HEK293 (cell line): ENCODE data around the gene PDPK1.

ENCODE experiments used
- CTCF ChIA-PET: fragments of 350-600 bp; formaldehyde crosslinking; extraction: SDS; loops from one replicate; lab custom pipeline; 2021; ENCODE audit warnings: antibody characterized with exemption; lab: Yijun Ruan, JAX
- POLR2A ChIA-PET: fragments of 300-600 bp; formaldehyde crosslinking; extraction: SDS; loops from one replicate; lab custom pipeline; 2020; ENCODE audit warnings: antibody characterized with exemption, inconsistent platforms; lab: Yijun Ruan, JAX
- H3K27ac ChIP-seq: fragments of 200-500 bp; sonication (Bioruptor generic); 2 replicates; pipeline ENCODE4 v1.5.1; 2014; ENCODE audit warnings: low read depth, low read length, control low read depth, inconsistent platforms; ENCODE audit errors: extremely low read depth
- H3K36me3 ChIP-seq, 2 experiments: fragments of 200-500 bp in 1 of 2; sonication (Bioruptor generic) in 1 of 2; 1 replicate in 1 of 2; 2 replicates in 1 of 2; pipeline ENCODE4 v1.5.1; 2014 to 2017; ENCODE audit warnings: inconsistent platforms in 2 of 2, low read length in 2 of 2; ENCODE audit not compliant: control insufficient read depth in 2 of 2, insufficient read depth in 1 of 2
- H3K4me1 ChIP-seq: fragments of 200-500 bp; sonication (Bioruptor generic); 2 replicates; pipeline ENCODE4 v1.5.1; 2014; ENCODE audit warnings: mild to moderate bottlenecking, low read length, inconsistent platforms; ENCODE audit not compliant: control insufficient read depth, insufficient read depth
- H3K4me3 ChIP-seq: 2 replicates; pipeline ENCODE4 v1.5.1; 2011; ENCODE audit warnings: low read depth, mild to moderate bottlenecking, control low read depth, low read length, moderate library complexity
- H3K9me3 ChIP-seq: fragments of 200-500 bp; sonication (Bioruptor generic); 2 replicates; pipeline ENCODE4 v1.5.1; 2014; ENCODE audit warnings: low read depth, low read length, inconsistent platforms; ENCODE audit not compliant: control insufficient read depth, insufficient read depth
- HOXA7 ChIP-seq: sonication (generic); formaldehyde crosslinking; IDR thresholded peaks from 2 replicates; pipeline ENCODE4 v1.8.1; 2022; ENCODE audit warnings: missing genetic modification reagents, borderline replicate concordance
- SALL2 ChIP-seq: fragments of 450-650 bp; formaldehyde crosslinking; IDR thresholded peaks from 2 replicates; pipeline ENCODE4 v1.5.0; 2017; ENCODE audit warnings: missing biosample characterization, mild to moderate bottlenecking, missing genetic modification characterization, borderline replicate concordance
- SCRT2 ChIP-seq: fragments of 450-650 bp; formaldehyde crosslinking; IDR thresholded peaks from 2 replicates; pipeline ENCODE4 v1.5.1; 2016; ENCODE audit warnings: missing biosample characterization, missing genetic modification characterization
- SP7 ChIP-seq: fragments of 450-650 bp; formaldehyde crosslinking; IDR thresholded peaks from 2 replicates; pipeline ENCODE4 v1.5.1; 2016; ENCODE audit warnings: missing biosample characterization, missing genetic modification characterization
- ZBTB20 ChIP-seq: fragments of 450-650 bp; formaldehyde crosslinking; IDR thresholded peaks from 2 replicates; pipeline ENCODE4 v1.5.1; 2016; ENCODE audit warnings: missing biosample characterization, missing genetic modification characterization
- ZNF138 ChIP-seq: fragments of 450-650 bp; formaldehyde crosslinking; IDR thresholded peaks from 2 replicates; pipeline ENCODE4 v1.5.1; 2016; ENCODE audit warnings: missing biosample characterization, missing genetic modification characterization, borderline replicate concordance
- ZNF221 ChIP-seq: fragments of 450-650 bp; formaldehyde crosslinking; IDR thresholded peaks from 2 replicates; pipeline ENCODE4 v1.5.1; 2017; ENCODE audit warnings: missing biosample characterization, missing genetic modification characterization, borderline replicate concordance
- ZNF350 ChIP-seq: fragments of 450-650 bp; formaldehyde crosslinking; IDR thresholded peaks from 2 replicates; pipeline ENCODE4 v1.5.0; 2017; ENCODE audit warnings: missing biosample characterization, mild to moderate bottlenecking, missing genetic modification characterization
- ZNF433 ChIP-seq: fragments of 450-650 bp; formaldehyde crosslinking; IDR thresholded peaks from 2 replicates; pipeline ENCODE4 v1.5.1; 2016; ENCODE audit warnings: missing biosample characterization, missing genetic modification characterization, low read depth
- ZNF529 ChIP-seq: fragments of 450-650 bp; formaldehyde crosslinking; IDR thresholded peaks from 2 replicates; pipeline ENCODE4 v1.5.1; 2017; ENCODE audit warnings: missing genetic modification characterization, missing biosample characterization; ENCODE audit not compliant: insufficient replicate concordance
- ZNF571 ChIP-seq: fragments of 450-650 bp; formaldehyde crosslinking; IDR thresholded peaks from 2 replicates; pipeline ENCODE4 v1.5.0; 2017; ENCODE audit warnings: missing biosample characterization, missing genetic modification characterization
- ZNF600 ChIP-seq: fragments of 450-650 bp; formaldehyde crosslinking; IDR thresholded peaks from 2 replicates; pipeline ENCODE4 v1.5.1; 2016; ENCODE audit warnings: missing biosample characterization, missing genetic modification characterization
- TF ChIP-seq, protein P1 (sequence below): fragments of 450-650 bp; formaldehyde crosslinking; IDR thresholded peaks from 2 replicates; pipeline ENCODE4 v1.5.1; 2017; ENCODE audit warnings: missing biosample characterization, missing genetic modification characterization
- TF ChIP-seq, protein P2 (sequence below): fragments of 450-650 bp; formaldehyde crosslinking; optimal IDR thresholded peaks from 2 replicates; pipeline ENCODE3; 2016; ENCODE audit warnings: missing biosample characterization, mild to moderate bottlenecking, missing genetic modification characterization
- TF ChIP-seq, protein P3 (sequence below): fragments of 450-650 bp; formaldehyde crosslinking; IDR thresholded peaks from 2 replicates; pipeline ENCODE4 v1.5.1; 2016; ENCODE audit warnings: missing biosample characterization, missing genetic modification characterization
- TF ChIP-seq, protein P4 (sequence below): fragments of 450-650 bp; formaldehyde crosslinking; IDR thresholded peaks from 2 replicates; pipeline ENCODE4 v1.5.1; 2016; ENCODE audit warnings: missing biosample characterization, missing genetic modification characterization
- TF ChIP-seq, protein P5 (sequence below): fragments of 450-650 bp; formaldehyde crosslinking; IDR thresholded peaks from 2 replicates; pipeline ENCODE4 v1.5.1; 2016; ENCODE audit warnings: missing biosample characterization, missing genetic modification characterization
- TF ChIP-seq, protein P6 (sequence below): IDR thresholded peaks from 2 replicates; pipeline ENCODE4 v1.6.1; 2011; ENCODE audit warnings: mild to moderate bottlenecking, low read depth, low read length, borderline replicate concordance

PDPK1 gene

DNA sequence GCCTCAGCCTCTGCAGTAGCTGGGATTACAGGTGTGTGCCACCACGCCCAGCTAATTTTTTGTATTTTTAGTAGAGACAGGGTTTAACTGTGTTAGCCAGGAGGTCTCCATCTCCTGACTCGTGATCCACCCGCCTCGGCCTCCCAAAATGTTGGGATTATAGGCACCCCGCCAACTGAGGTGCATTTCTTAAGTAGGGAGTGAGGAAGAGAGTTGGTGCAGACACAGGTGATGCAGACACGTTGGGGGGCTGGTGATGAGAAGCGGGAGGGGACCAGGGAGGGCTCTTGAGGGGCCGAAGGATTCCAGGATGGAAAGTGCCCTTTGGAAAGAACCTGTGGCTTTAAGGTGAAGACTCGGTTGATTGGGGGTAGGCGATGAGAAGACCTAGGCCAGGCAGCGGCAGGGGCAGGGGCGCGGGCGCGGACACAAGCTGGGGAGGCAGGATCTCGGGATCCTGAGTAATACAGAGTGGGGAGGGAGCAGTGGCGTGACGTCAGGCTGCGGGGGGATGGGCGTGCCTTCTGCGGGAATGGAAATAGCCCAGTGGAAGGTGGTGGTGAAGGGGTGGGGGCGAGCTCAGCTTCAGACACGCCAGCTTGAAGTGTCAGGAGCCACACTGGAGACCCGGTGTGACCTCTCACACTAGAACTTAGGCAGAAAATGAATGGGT lies 26.6 kb upstream of the PDPK1 start (continued):
- no peak for TF ChIP-seq ZNF350 (tag by site-specific recombination)
- TF ChIP-seq, protein P1, sequence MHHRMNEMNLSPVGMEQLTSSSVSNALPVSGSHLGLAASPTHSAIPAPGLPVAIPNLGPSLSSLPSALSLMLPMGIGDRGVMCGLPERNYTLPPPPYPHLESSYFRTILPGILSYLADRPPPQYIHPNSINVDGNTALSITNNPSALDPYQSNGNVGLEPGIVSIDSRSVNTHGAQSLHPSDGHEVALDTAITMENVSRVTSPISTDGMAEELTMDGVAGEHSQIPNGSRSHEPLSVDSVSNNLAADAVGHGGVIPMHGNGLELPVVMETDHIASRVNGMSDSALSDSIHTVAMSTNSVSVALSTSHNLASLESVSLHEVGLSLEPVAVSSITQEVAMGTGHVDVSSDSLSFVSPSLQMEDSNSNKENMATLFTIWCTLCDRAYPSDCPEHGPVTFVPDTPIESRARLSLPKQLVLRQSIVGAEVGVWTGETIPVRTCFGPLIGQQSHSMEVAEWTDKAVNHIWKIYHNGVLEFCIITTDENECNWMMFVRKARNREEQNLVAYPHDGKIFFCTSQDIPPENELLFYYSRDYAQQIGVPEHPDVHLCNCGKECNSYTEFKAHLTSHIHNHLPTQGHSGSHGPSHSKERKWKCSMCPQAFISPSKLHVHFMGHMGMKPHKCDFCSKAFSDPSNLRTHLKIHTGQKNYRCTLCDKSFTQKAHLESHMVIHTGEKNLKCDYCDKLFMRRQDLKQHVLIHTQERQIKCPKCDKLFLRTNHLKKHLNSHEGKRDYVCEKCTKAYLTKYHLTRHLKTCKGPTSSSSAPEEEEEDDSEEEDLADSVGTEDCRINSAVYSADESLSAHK (tag by site-specific recombination), result no peak
- TF ChIP-seq ZNF529 (tag by site-specific recombination), result no peak
- no peak for TF ChIP-seq HOXA7 (CRISPR knock-in tag)
- TF ChIP-seq SP7 (tag by site-specific recombination), result peak; percentile 61
- TF ChIP-seq, protein P2, sequence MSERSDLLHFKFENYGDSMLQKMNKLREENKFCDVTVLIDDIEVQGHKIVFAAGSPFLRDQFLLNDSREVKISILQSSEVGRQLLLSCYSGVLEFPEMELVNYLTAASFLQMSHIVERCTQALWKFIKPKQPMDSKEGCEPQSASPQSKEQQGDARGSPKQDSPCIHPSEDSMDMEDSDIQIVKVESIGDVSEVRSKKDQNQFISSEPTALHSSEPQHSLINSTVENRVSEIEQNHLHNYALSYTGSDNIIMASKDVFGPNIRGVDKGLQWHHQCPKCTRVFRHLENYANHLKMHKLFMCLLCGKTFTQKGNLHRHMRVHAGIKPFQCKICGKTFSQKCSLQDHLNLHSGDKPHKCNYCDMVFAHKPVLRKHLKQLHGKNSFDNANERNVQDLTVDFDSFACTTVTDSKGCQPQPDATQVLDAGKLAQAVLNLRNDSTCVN (tag by site-specific recombination), result peak; percentile 25
- TF ChIP-seq SCRT2 (tag by site-specific recombination), result peak; percentile 15; the same call in 1 of the 2 replicates

DNA sequence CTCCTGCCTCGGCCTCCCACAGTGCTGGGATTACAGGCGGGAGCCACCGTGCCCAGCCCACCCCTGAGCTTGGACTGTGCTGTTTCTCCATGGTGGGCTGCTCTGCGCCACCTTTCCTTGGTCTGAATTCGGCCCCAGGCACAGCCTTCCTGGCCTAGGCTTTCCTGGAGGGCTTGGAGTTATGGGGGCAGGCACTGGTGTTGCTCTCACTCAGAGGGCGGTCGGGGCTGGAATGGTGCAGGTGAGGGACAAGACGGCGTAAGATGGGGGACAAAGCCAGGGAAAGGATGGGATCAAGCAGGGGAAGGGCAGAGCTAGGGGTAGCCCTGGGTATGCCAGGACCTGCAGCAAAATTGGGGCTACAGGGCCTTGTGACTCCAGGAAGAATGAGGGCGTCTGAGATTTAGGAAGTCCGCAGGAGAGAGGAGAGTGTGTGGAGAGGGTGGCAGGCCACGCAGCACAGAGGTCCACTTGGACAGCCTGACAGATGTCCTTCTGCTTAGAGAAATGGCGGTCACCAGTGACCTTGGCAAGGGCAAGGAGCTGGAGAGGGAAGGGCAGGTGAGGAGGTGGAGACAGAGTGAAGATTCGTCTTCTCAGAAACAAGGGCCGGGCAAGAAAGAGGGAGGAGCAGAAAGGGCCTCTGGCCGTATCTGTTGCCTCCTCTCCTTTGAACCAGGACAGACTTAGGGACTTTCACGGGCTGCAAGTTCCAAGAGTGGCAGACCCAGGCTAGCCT lies 25.7 kb upstream of the PDPK1 start:
- H3K27ac ChIP-seq, result no peak overlapping the region
- no peak overlapping the region for H3K4me3 ChIP-seq
- H3K36me3 ChIP-seq, result peaks cover 0 to 11% of the 10 kb centered on the region in 2 experiments; a peak in 1 of 3 replicates
- no peaks in the 10 kb centered on the region for H3K9me3 ChIP-seq
- TF ChIP-seq SALL2 (tag by site-specific recombination), result no peak
- peak; percentile 89 for TF ChIP-seq ZNF600 (tag by site-specific recombination)
- H3K4me1 ChIP-seq, result no peaks in the 10 kb centered on the region; the same call in 1 of the 2 replicates
- CTCF ChIA-PET, result interaction anchor here (0.8 to 5.6 kb wide), 3 partner anchors 11 to 38 kb away, joined by 4 to 27 read pairs (median 4); no protein-coding TSS in a partner anchor
- POLR2A ChIA-PET, result no interaction called here

DNA sequence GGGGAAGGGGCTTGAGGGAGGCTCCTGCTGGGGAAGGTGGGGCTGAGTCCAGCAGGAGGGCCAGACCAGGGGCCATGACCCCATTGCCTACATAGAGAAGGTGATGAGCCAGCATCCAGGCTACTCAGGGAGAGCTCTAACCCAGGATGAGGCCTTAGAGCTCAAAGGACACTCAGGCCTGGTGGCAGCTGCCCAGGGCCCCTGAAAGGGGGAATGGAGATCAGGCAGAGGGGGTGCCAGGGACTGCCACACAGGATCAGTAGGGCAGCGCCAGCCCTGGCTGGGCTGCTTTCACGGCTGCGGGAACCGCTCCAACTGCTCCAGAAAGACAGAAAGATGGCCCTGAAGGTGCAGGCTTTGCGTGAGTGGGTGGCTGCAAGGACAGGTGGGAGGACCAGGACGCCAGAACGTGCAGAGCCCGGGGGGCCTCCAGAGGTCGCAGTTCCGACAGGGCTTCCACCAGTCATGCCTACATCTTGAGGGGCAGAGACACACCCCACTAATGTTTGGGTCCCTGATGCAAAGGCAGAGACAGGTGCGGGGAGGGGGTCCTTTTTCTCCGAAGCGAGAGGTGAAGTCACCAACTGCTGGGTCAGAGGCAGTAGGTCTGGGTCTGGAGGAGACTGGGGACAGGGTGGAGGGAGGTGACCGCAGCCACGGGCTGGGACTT lies 25.0 kb upstream of the PDPK1 start:
- CTCF ChIA-PET, result interaction anchor here (0.6 to 5.6 kb wide), 4 partner anchors 11 to 195 kb away, joined by 3 to 27 read pairs (median 4); no protein-coding TSS in a partner anchor
- Histone ChIP-seq H3K4me1 (no peaks in the 10 kb centered on the region; the same call in 1 of the 2 replicates), H3K36me3 (peaks cover 0 to 17% of the 10 kb centered on the region in 2 experiments; a peak in 1 of 3 replicates), H3K4me3 (no peak overlapping the region), H3K9me3 (no peaks in the 10 kb centered on the region), H3K27ac (peak overlapping the region; percentile 98)
- POLR2A ChIA-PET, result interaction anchor here (0.8 to 1.7 kb wide), 2 partner anchors 11 to 263 kb away, joined by 4 to 5 read pairs; no protein-coding TSS in a partner anchor
- TF ChIP-seq ZBTB20 (tag by site-specific recombination), result 0 out of 2 replicates have a peak, but pooled peaks have one; percentile 11
- TF ChIP-seq, protein P3, sequence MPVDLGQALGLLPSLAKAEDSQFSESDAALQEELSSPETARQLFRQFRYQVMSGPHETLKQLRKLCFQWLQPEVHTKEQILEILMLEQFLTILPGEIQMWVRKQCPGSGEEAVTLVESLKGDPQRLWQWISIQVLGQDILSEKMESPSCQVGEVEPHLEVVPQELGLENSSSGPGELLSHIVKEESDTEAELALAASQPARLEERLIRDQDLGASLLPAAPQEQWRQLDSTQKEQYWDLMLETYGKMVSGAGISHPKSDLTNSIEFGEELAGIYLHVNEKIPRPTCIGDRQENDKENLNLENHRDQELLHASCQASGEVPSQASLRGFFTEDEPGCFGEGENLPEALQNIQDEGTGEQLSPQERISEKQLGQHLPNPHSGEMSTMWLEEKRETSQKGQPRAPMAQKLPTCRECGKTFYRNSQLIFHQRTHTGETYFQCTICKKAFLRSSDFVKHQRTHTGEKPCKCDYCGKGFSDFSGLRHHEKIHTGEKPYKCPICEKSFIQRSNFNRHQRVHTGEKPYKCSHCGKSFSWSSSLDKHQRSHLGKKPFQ, result no peak
- TF ChIP-seq ZNF221 (tag by site-specific recombination), result no peak
- no peak for TF ChIP-seq ZNF138 (tag by site-specific recombination)
- TF ChIP-seq, protein P4, sequence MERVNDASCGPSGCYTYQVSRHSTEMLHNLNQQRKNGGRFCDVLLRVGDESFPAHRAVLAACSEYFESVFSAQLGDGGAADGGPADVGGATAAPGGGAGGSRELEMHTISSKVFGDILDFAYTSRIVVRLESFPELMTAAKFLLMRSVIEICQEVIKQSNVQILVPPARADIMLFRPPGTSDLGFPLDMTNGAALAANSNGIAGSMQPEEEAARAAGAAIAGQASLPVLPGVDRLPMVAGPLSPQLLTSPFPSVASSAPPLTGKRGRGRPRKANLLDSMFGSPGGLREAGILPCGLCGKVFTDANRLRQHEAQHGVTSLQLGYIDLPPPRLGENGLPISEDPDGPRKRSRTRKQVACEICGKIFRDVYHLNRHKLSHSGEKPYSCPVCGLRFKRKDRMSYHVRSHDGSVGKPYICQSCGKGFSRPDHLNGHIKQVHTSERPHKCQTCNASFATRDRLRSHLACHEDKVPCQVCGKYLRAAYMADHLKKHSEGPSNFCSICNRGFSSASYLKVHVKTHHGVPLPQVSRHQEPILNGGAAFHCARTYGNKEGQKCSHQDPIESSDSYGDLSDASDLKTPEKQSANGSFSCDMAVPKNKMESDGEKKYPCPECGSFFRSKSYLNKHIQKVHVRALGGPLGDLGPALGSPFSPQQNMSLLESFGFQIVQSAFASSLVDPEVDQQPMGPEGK (tag by site-specific recombination), result peak; percentile 21; the same call in 1 of the 2 replicates
- TF ChIP-seq, protein P5, sequence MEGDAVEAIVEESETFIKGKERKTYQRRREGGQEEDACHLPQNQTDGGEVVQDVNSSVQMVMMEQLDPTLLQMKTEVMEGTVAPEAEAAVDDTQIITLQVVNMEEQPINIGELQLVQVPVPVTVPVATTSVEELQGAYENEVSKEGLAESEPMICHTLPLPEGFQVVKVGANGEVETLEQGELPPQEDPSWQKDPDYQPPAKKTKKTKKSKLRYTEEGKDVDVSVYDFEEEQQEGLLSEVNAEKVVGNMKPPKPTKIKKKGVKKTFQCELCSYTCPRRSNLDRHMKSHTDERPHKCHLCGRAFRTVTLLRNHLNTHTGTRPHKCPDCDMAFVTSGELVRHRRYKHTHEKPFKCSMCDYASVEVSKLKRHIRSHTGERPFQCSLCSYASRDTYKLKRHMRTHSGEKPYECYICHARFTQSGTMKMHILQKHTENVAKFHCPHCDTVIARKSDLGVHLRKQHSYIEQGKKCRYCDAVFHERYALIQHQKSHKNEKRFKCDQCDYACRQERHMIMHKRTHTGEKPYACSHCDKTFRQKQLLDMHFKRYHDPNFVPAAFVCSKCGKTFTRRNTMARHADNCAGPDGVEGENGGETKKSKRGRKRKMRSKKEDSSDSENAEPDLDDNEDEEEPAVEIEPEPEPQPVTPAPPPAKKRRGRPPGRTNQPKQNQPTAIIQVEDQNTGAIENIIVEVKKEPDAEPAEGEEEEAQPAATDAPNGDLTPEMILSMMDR, result peak; percentile 11; the same call in 1 of the 2 replicates
- TF ChIP-seq ZNF600 (tag by site-specific recombination), result peak; percentile 16; the same call in 1 of the 2 replicates
- TF ChIP-seq ZNF571 (tag by site-specific recombination), result no peak
- TF ChIP-seq, protein P6, sequence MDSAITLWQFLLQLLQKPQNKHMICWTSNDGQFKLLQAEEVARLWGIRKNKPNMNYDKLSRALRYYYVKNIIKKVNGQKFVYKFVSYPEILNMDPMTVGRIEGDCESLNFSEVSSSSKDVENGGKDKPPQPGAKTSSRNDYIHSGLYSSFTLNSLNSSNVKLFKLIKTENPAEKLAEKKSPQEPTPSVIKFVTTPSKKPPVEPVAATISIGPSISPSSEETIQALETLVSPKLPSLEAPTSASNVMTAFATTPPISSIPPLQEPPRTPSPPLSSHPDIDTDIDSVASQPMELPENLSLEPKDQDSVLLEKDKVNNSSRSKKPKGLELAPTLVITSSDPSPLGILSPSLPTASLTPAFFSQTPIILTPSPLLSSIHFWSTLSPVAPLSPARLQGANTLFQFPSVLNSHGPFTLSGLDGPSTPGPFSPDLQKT, result no peak
- TF ChIP-seq ZNF433 (tag by site-specific recombination), result no peak
